HG02870 (cell line): Measurements from ENCODE around the gene TMC5.
"Not testable (repeated sequence)": the region's sequence is repeated elsewhere in the genome, so short reads cannot be mapped to it uniquely, and the experiment has no call there.

Source experiments
- ATAC-seq: cut with Tn5 transposase; IDR thresholded peaks from one replicate; pipeline ENCODE4 v1.9.1; 2021; ENCODE audit warnings: mild to moderate bottlenecking, moderate library complexity; ENCODE audit not compliant: unreplicated experiment

The TMC5 gene, protein sequence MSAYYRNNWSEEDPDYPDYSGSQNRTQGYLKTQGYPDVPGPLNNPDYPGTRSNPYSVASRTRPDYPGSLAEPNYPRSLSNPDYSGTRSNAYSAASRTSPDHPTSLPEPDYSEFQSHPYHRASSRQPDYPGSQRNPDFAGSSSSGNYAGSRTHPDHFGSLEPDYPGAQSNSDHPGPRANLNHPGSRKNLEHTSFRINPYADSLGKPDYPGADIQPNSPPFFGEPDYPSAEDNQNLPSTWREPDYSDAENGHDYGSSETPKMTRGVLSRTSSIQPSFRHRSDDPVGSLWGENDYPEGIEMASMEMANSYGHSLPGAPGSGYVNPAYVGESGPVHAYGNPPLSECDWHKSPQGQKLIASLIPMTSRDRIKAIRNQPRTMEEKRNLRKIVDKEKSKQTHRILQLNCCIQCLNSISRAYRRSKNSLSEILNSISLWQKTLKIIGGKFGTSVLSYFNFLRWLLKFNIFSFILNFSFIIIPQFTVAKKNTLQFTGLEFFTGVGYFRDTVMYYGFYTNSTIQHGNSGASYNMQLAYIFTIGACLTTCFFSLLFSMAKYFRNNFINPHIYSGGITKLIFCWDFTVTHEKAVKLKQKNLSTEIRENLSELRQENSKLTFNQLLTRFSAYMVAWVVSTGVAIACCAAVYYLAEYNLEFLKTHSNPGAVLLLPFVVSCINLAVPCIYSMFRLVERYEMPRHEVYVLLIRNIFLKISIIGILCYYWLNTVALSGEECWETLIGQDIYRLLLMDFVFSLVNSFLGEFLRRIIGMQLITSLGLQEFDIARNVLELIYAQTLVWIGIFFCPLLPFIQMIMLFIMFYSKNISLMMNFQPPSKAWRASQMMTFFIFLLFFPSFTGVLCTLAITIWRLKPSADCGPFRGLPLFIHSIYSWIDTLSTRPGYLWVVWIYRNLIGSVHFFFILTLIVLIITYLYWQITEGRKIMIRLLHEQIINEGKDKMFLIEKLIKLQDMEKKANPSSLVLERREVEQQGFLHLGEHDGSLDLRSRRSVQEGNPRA

DNA sequence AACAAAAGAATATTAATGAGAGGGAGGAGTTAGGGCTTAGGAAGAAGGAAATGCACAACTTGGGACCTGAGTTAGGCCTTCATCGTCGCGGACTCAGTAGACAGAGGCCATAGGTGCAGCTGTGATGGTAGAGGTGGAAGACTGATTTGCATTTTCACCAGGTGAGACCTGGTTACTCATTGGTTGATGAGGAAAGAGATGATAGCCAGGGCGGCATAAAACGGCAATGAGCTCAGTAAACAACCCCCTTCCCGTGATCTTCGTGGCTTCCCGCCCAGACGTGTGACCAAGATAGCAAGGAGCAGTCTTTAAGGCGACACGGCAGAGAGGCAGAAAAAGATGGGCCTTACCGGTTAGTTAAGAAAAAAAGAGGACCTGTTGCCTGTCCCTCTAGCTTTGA, at the start of gene TMC5:
TMC5 (plus strand) TSS at position 244 of the 400 bp plus-strand sequence. CDS start 22,156 bp downstream, outside the sequence.
- no peak for ATAC-seq

DNA sequence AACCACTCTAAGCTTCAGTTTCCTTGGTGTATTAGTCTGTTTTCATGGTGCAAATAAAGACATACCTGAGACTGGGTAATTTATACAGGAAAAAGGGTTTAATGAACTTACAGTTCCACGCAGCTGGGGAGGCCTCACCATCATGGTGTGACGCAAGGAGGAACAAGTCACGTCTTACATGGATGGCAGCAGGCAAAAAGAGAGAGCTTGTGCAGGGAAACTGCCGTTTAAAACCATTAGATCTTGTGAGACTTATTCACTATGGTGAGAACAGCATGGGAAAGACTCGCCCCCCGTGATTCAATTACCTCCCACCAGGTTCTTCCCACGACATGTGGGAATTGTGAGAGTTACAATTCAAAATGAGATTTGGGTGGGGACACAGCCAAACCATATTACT, 45.1 kb upstream of the TMC5 start:
- ATAC-seq: not testable (repeated sequence)

DNA sequence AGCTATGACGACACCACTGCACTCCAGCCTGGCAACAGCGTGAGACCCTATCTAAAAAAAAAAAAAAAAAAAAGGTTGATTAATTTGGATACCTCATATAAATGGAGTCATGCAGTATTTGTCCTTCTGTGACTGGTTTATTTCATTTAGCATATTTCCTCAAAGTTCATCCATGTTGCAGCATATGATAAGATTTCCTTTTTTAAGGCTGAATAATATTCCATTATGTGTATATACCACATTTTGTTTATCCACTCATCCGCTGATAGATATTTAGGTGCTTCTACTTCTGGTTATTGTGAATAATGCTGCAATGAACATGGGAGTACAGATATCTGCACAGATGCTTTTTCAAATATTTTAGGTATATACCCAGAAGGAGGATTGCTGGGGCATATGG, 43.3 kb upstream of the TMC5 start:
- ATAC-seq: no peak

DNA sequence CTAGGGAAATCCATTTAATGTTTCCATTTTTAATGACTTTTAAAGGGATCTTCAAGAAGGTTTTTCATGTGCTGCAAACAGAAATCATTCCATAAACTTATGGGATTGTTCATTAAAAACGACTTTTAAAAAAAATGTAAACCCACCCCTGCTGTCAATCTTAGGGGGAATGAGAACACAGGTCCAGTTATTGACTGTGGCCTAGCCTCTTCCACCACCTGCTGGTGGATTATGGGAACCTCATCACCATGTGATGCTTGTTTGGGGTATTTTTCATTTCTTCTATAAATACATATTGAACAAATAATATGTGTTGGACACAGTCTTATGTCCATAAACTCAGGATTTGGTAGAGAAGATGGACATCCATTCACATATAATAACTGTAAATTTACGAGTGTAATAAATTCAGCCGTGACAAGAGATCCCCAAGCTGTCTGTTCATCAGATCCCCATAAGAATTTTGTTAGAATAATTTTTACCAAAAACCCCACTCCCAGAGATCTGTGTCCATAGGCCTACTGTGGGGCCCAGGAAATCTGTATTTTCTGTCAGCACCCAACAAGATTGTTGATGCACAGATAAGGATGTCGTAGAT, 42.0 kb upstream of the TMC5 start:
- no peak for ATAC-seq

DNA sequence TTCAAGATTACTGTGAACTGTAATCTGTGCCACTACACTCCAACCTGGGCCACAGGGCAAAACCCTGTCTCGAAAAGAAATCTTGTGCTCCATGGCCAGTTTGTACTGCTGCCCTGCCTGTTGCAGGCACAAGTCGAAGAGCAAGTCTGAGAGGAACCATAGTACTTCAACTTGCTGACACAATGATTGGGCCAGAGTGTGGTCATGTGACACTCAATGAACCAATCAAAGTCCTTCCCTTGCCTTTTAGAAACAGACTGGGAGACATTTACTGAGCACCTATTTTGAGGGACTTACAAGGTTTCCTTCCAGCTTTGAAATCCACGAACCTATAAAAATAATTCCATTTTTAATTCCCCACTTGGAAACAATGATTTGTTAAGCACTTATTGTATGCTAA, 39.8 kb upstream of the TMC5 start:
- ATAC-seq: no peak

DNA sequence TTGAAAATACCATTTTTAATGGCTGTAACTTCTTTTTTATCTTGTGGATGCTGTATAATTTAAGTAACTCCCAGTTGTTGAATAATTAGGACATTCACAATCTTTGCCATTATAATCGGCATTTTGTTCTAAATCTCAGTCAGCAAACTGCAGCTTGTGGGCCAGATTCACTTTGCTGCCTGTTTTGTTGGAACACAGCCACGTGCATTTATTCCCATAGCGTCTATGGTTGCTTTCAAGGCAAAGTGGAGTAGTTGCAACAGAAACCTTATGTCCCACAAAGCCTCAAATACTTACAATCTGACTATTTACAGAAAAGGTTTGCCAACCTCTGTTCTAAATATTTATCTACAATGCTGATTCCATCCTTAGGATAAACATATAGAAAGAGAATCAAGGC, 39.2 kb upstream of the TMC5 start:
- ATAC-seq: no peak

DNA sequence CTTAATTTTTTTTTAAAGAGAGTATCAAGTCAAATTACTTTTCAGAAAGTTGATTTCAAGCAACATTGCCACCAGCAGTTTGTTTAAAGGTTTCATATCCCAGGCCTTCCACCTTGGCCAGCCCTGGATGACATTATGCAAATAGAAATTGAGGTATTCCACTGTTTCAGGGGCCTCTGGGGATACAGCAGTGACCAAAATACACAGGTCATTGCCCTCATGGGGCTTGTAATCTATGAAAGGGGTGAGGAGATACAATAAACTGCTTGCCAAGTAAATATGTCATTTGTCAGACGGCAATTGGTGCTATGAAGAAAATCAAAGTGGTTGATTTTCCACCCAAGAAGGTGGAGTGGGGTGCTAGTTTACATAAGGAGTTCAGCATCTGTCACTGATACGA, 37.8 kb upstream of the TMC5 start:
- no peak for ATAC-seq

DNA sequence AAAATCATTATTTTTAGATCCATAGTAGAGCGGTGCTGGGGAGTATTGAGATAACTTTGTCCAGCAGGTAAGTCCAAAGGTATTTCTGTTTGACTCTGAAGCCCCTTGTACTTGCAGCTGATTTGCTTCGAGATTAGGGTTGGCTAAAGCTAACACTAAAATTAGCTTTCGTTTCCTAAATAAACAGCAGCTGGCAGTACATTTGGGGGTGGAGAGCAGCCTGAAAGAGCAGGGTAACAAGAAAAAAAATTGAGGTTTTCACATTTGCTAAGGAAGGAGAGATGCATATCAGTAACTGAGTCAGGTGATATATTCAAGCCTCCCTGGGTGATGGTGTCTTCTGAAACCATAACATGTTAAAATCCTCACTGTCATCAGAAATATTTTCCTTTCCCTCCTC, 37.4 kb upstream of the TMC5 start:
- ATAC-seq: no peak

DNA sequence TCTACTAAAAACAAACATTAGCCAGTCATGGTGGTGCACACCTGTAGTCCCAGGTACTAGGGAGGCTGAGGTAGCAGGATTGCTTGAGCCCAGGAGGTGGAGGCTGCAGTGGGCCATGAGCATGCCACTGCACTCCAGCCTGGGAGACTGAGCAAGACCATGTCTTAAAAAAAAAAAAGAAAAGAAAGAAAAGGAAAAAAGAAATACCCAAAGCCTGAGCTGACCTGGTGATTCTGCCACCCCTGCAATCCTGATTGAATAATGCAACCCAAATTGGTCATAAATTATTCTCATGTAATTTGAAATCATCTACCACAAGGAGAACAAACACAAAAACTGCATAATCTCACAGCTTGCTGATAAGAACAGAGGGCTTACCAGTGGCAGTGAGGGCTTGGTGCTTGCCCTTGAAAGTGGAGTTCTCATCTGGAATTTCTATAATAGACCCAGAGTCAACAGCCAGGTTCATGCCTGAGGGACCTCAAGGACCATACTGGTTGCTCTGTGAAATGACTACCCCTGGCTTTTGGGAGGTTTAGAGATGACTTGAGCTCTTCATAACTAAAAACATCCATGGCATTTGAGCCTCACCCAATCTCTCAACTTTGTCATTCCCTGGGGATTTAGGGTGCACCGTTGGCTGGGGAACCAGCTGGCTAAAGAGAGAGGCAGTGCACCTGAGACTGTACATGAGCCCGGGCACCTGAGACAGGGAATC, 35.4 kb upstream of the TMC5 start:
- ATAC-seq: no peak

DNA sequence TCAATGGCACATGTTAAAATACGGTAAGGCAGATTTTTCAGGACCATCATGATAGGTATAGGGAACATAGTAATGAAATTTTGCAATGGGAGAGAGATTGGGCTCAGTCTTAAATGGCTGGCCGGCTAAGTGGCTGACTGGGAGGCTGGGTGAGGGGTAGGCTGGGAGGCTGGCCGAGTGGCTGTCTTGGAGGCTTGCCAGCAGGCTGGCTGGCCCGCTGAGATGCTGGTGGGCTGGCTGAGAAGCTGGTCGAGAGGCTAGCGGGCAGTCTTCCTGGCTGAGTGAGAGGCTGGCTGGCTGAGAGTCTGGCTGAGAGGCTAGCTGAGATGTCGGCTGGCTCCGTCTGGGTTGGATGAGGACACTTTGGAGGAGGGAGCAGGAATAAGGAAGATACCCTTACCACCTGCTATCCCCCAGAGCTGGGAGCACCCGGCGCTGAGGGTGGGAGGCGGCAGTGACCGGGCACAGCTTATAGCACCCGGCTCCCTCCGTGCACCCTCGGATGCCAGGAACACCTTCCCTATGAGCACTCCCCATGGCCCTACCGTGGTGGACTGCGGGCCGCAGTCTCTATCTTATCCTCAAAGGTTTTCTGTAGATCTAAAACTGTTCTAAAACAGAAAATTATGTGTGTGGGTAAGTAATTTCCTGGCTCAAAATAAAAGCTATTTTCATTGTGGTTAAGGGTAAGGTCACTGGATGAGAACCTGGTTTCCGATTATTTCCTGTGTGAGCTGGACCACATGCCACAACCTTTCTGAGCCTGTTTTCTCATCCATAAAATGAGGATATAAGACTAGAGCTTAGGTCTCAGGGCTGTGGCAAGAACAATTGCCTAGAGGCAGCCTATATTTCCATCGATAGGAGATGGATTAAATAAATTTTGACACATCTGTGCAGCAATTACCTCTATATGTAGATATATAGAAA, 34.5 kb upstream of the TMC5 start:
- no peak for ATAC-seq

DNA sequence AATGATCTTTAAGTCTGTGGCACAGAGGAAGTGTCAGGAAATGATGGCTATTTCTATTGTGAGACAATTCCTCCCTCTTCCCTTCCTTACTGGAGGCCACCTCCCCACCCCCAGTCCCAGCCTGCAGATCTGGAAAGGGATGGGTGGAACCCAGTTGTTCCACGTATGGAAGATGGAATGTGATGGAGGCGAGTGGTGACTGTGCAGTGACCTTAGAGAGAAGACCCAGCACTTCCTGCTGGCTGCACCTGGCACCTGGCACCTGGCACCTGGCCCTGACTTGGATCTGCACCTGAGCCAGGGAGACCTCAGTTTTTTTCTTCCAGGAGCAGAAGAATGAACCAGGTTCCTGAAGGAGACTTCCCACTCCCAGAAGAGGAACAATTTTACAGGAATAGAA, 33.0 kb upstream of the TMC5 start:
- no peak for ATAC-seq

DNA sequence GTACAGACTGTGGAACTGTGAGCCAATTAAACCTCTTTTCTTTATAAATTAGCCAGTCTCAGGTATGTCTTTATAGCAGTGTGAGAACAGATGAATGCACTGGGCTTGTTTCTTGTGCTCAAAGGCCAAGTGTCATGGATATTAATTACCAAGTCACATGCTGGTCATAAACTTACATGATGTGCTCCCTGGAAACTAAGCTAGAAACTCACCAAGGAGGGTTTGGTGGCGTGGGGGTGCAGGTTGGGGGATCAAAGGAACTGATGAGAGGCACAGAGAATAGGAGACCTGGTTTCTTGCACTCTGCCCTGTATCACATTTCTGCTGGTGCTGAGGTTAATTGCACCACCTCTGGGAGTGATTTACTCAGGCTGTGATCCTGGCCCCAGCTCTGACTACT, 31.2 kb upstream of the TMC5 start:
- no peak for ATAC-seq

DNA sequence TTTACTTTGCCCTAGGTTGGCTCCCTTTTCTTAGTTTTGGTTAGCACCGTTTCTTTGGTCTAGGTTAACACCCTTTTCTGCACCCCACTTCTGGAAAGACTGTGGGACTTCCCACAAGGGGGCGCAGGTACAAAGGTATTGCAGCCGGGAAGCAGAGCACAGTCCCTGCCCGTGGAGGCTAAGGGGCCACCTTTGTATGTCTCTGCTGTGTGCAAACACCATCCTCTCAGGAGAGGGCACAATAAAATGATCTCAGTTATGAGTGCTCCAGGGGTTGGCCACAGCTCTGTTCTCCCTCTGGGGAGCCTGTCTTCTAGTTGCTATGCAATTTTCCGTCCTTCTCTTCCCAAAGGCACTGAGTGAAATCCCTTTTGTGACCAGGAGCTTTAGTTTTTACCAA, 28.4 kb upstream of the TMC5 start:
- ATAC-seq: no peak

DNA sequence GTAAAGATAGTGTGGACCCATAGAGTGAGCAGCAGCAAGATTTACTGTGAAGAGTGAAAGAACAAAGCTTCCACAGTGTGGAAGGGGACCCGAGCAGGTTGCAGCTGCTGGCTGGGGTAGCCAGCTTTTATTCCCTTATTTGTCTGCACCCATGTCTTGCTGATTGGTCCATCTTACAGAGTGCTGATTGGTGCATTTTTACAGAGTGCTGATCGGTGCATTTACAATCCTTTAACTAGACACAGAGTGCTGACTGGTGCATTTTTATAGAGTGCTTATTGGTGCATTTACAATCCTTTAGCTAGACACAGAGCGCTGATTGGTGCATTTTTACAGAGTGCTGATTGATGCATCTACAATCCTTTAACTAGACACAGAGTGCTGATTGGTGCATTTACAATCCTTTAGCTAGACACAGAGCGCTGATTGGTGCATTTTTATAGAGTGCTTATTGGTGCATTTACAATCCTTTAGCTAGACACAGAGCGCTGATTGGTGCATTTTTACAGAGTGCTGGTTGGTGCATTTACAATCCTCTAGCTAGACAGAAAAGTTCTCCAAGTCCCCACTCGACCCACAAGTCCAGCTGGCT, 26.4 kb upstream of the TMC5 start:
- ATAC-seq: not testable (repeated sequence)

DNA sequence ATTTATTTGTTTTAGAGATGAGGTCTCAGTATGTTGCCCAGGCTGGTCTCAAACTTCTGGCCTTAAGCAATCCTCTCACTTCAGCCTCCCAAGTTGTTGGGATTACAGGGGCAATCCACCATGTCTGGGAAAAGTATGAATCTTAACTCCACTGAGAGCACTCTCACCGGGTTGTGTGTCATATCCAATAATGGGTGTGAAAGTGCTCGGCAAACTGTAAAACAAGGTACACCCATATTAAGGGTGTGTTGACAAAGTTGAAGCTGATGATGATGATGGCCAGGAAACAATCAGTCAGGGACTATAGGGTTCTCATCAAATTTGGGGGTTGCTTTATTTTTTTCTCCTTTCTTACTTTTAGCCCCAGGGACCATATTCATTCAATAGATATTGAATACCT, 25.3 kb upstream of the TMC5 start:
- ATAC-seq: no peak

DNA sequence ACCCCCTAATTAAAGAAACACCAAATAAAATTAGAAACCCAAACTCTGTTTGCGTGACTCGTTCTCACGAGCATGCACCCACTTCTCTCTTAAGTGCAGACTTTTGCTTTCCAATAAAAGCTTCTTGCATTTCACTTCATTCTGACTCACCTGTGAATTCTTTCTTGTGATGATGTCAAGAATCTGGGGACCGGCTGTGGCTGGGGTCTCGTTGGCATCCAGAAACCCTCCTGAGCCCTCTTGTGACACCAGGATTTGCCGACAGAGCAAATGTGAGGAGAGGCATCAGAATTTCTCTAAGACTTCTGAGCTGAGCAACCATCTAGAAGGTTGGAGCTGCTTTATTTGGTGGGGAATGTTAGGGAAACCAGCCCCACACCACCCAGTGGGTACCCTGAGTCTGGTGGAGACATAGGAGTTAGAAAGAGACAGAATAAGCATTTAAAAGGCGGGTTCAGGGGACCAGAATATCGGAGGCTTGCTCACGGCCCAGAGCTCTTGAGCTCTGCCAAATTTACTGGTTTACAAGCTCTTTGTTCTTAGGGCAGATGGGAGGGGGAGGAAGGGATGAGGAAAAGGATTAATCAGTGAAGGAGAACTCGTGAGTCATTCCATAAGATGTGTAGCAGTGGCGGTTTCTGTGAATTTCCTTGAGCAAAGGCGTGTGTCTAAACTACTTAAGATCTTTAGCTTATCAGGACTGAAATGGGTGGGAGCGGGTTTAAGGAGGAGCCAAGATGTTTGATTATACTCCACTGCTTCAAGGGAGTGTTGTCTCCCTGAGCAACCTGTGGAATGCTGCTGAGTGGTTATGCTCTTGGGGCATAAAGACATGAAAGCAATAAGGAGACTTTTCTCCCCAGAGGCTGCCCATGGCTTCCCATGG, 24.2 kb upstream of the TMC5 start:
- ATAC-seq: no peak

DNA sequence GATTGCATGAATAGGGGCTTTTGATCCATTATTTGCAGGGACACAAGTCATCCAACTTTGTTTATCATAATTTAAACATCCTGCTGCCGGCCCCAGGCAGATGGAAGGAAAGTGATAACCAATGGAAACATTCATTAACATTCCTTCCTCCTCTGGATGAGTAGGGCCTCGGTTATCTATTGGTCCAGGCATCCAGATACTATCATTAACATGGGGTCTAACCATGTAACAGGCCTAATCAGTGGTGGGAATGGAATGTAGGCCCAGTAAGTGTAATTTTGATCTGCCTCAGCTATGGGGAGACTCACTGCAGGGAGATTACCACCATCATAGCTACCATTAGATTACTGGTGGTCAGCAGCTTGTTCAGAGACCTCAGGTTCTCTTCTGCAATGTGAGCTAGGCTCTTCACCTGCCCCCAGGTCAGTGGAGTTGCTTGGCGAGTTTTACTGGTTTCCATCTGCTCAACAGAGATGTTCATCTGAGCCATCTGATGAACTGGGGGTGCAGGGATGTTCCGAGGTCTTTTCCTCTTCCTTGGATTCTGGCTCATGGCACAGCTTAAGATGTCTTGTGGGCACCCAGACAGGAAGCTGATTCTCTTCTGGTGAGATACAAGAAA, 21.9 kb upstream of the TMC5 start:
- not testable (repeated sequence) for ATAC-seq

DNA sequence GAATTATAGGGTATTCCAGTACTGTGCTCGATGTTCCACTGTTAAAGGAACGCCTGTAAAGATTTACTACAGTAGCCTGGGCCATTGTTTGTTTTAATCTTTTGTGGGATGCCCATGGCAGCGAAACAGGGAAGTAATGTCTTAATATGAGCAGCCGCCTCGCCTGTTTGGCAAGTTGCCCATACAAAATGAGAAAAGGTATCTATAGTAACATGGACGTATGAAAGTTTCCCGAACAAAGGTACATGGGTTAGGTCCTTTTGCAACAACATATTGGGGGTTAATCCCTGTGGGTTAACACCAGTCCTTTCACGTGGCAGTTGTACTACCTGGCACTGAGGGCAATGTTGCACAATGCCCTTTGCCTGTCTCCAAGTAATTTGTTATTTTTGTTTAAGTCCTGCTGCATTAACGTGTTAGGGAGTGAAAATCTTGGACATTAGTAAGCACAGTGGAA, 21.1 kb upstream of the TMC5 start:
- ATAC-seq: no peak
